HCT116 (cell line): ENCODE data around the gene HS6ST1. TPM values are rescaled to one million over a fixed set of nuclear protein-coding genes. Genes with fewer than 3 reads are reported as not detected.

ENCODE experiments used
- ATAC-seq: fragments of 200-7000 bp; cut with Tn5 transposase; 2 replicates; pipeline ENCODE4 v1.9.1; 2020; ENCODE audit warnings: mild to moderate bottlenecking, moderate library complexity
- BruUV-seq: library from RNA; stranded (reverse); fragments of 400-500 nt; replicated peaks from 2 replicates; lab custom pipeline; 2021; lab: Mats Ljungman, UMichigan
- CTCF ChIA-PET: fragments of 300-600 bp; sonication (Branson Sonifier 250); formaldehyde crosslinking; loops from one replicate; lab custom pipeline; 2021; ENCODE audit warnings: antibody characterized with exemption; lab: Charles Lee
- POLR2A ChIA-PET: fragments of 300-600, 350-600 bp; sonication (Branson Sonifier 250); formaldehyde crosslinking; loops from one replicate; lab custom pipeline; 2021; ENCODE audit warnings: antibody characterized with exemption; lab: Charles Lee
- RAD21 ChIA-PET, 2 experiments: fragments of 300-600 bp; sonication (Branson Sonifier 250); formaldehyde crosslinking; loops; one replicate each; lab custom pipeline; 2023; ENCODE audit warnings: low total read pairs in 2 of 2; ENCODE audit not compliant: uncharacterized antibody in 2 of 2, unreplicated experiment in 2 of 2, low non-redundant PET in 1 of 2; lab: Charles Lee
- DNase-seq: peaks from one replicate; pipeline ENCODE4 v3.0.0-alpha.2; 2010; ENCODE audit warnings: low read depth, low spot score
- H2AFZ ChIP-seq: fragments of 200-600 bp; shearing (Covaris generic), sonication (generic); 2 replicates; pipeline ENCODE4 v1.6.1; 2017; ENCODE audit warnings: low read depth, mixed run types, mixed read lengths, antibody characterized with exemption, low read length; ENCODE audit not compliant: poor library complexity, severe bottlenecking
- H3K27ac ChIP-seq: 2 replicates; pipeline ENCODE4 v1.5.1; 2012; ENCODE audit warnings: low read depth, low read length
- H3K27me3 ChIP-seq: fragments of 200-600 bp; sonication (generic); 2 replicates; pipeline ENCODE4 v1.6.1; 2016; ENCODE audit warnings: mixed run types, low read length, mixed read lengths; ENCODE audit not compliant: insufficient read depth
- H3K36me3 ChIP-seq, 2 experiments: fragments of 200-500 bp in 1 of 2; fragments of 200-600 bp in 1 of 2; sonication (Bioruptor generic) in 1 of 2; sonication (generic) in 1 of 2; 2 replicates each; pipeline versions ENCODE4 v1.5.1 to v1.6.1; 2014 to 2016; ENCODE audit warnings: low read length in 2 of 2, inconsistent platforms in 1 of 2, mixed read lengths in 1 of 2, mixed run types in 1 of 2; ENCODE audit not compliant: insufficient read depth in 2 of 2, control insufficient read depth in 1 of 2
- H3K4me1 ChIP-seq, 2 experiments: fragments of 200-600 bp in 1 of 2; sonication (generic) in 1 of 2; 2 replicates each; pipeline versions ENCODE4 v1.5.1 to v1.6.1; 2012 to 2017; ENCODE audit warnings: low read length in 2 of 2, inconsistent platforms in 1 of 2, mild to moderate bottlenecking in 1 of 2, mixed read lengths in 1 of 2, mixed run types in 1 of 2, moderate library complexity in 1 of 2; ENCODE audit not compliant: insufficient read depth in 2 of 2, control insufficient read depth in 1 of 2
- H3K4me2 ChIP-seq: fragments of 200-600 bp; sonication (generic); 2 replicates; pipeline ENCODE4 v1.6.1; 2017; ENCODE audit warnings: mixed run types, low read length, mixed read lengths
- H3K4me3 ChIP-seq, 2 experiments: fragments of 200-600 bp in 1 of 2; sonication (generic) in 1 of 2; replicated peaks in 1 of 2; 2 replicates each; pipeline ENCODE4 v1.5.1; 2011 to 2016; ENCODE audit warnings: low read length in 2 of 2, control low read depth in 1 of 2, low read depth in 1 of 2, mild to moderate bottlenecking in 1 of 2, mixed read lengths in 1 of 2, mixed run types in 1 of 2
- H3K79me2 ChIP-seq: fragments of 200-600 bp; sonication (generic); 2 replicates; pipeline ENCODE4 v1.6.1; 2017; ENCODE audit warnings: mild to moderate bottlenecking, mixed run types, low read length, moderate library complexity, mixed read lengths; ENCODE audit not compliant: insufficient read depth
- H3K9ac ChIP-seq: fragments of 200-600 bp; sonication (generic); 2 replicates; pipeline ENCODE4 v1.6.1; 2016; ENCODE audit warnings: low read length, mixed read lengths
- H3K9me2 ChIP-seq: fragments of 200-600 bp; sonication (generic), shearing (Covaris generic); 2 replicates; pipeline ENCODE4 v1.6.1; 2017; ENCODE audit warnings: mixed run types, mild to moderate bottlenecking, moderate library complexity; ENCODE audit not compliant: insufficient read depth
- H3K9me3 ChIP-seq, 2 experiments: fragments of 200-500 bp in 1 of 2; fragments of 200-600 bp in 1 of 2; sonication (Bioruptor generic) in 1 of 2; sonication (generic) in 1 of 2; 2 replicates each; pipeline ENCODE4 v1.6.1; 2014 to 2017; ENCODE audit warnings: low read length in 2 of 2, mixed read lengths in 2 of 2, inconsistent platforms in 1 of 2, low read depth in 1 of 2, mild to moderate bottlenecking in 1 of 2, mixed run types in 1 of 2, moderate library complexity in 1 of 2; ENCODE audit not compliant: control insufficient read depth in 1 of 2, insufficient read depth in 1 of 2
- H4K20me1 ChIP-seq: fragments of 200-600 bp; sonication (generic), shearing (Covaris generic); 2 replicates; pipeline ENCODE4 v1.6.1; 2017; ENCODE audit warnings: mixed run types, mild to moderate bottlenecking, moderate library complexity; ENCODE audit not compliant: insufficient read depth
- CBX3 ChIP-seq: IDR thresholded peaks from 2 replicates; pipeline ENCODE4 v1.6.1; 2012; ENCODE audit warnings: low read depth
- CEBPB ChIP-seq: IDR thresholded peaks from 2 replicates; pipeline ENCODE4 v1.6.1; 2012; ENCODE audit warnings: low read depth
- EGR1 ChIP-seq: IDR thresholded peaks from 2 replicates; pipeline ENCODE4 v1.6.1; 2012; ENCODE audit warnings: low read depth
- ELF1 ChIP-seq: IDR thresholded peaks from 2 replicates; pipeline ENCODE4 v1.6.1; 2012; ENCODE audit warnings: low read depth, borderline replicate concordance
- FOSL1 ChIP-seq: IDR thresholded peaks from 2 replicates; pipeline ENCODE4 v1.6.1; 2012; ENCODE audit warnings: low read depth
- JUND ChIP-seq: IDR thresholded peaks from 2 replicates; pipeline ENCODE4 v1.6.1; 2012
- POLR2A ChIP-seq: IDR thresholded peaks from 2 replicates; pipeline ENCODE4 v1.7.0; 2011; ENCODE audit warnings: borderline replicate concordance; ENCODE audit not compliant: insufficient read depth, insufficient read length; ENCODE audit errors: extremely low read depth
- POLR2AphosphoS5 ChIP-seq: IDR thresholded peaks from 2 replicates; pipeline ENCODE4 v1.6.1; 2011; ENCODE audit warnings: mild to moderate bottlenecking, low read depth, low read length, moderate library complexity
- SIN3A ChIP-seq: IDR thresholded peaks from 2 replicates; pipeline ENCODE4 v1.6.1; 2012; ENCODE audit warnings: low read depth
- SP1 ChIP-seq: IDR thresholded peaks from 2 replicates; pipeline ENCODE4 v1.6.1; 2012; ENCODE audit warnings: low read depth
- TCF7L2 ChIP-seq: IDR thresholded peaks from 2 replicates; pipeline ENCODE4 v1.7.0; 2011; ENCODE audit warnings: borderline replicate concordance, inconsistent platforms; ENCODE audit not compliant: insufficient read depth, insufficient read length; ENCODE audit errors: extremely low read depth
- ZFX ChIP-seq: fragments of 450-650 bp; IDR thresholded peaks from 2 replicates; pipeline ENCODE4 v1.6.1; 2017
- ZNF274 ChIP-seq: fragments of 200-500 bp; sonication (Bioruptor generic); IDR thresholded peaks from 2 replicates; pipeline ENCODE4 v1.6.1; 2014; ENCODE audit warnings: mild to moderate bottlenecking, low read depth, low read length, inconsistent platforms
- intact Hi-C: fragments of 100-400 bp; cut with micrococcal nuclease; formaldehyde crosslinking; loops from 2 replicates; pipeline ENCODE4 v1.10.0; 2022
- total RNA-seq: library from RNA; stranded (reverse); gene quantifications from one replicate; pipeline ENCODE4 v1.2.1, GENCODE V29; 2021; ENCODE audit not compliant: unreplicated experiment
- TF ChIP-seq, protein P1 (sequence below): IDR thresholded peaks from 2 replicates; pipeline ENCODE4 v1.6.1; 2012
- TF ChIP-seq, protein P2 (sequence below): IDR thresholded peaks from 2 replicates; pipeline ENCODE4 v1.6.1; 2011; ENCODE audit warnings: mild to moderate bottlenecking, low read length, moderate library complexity; ENCODE audit not compliant: insufficient replicate concordance; ENCODE audit errors: extremely low read depth
- TF ChIP-seq, protein P3 (sequence below): IDR thresholded peaks from 2 replicates; pipeline ENCODE4 v1.6.1; 2012; ENCODE audit warnings: low read depth
- TF ChIP-seq, protein P4 (sequence below), 3 experiments: fragments of 200-600 bp in 1 of 3; sonication (generic) in 1 of 3; IDR thresholded peaks in 2 of 3; conservative IDR thresholded peaks in 1 of 3; 2 replicates each; pipeline ENCODE4 v1.5.1; 2012 to 2017; ENCODE audit warnings: low read depth in 2 of 3, low read length in 2 of 3, antibody characterized with exemption in 1 of 3, borderline replicate concordance in 1 of 3, control low read depth in 1 of 3, mild to moderate bottlenecking in 1 of 3, mixed read lengths in 1 of 3, mixed run types in 1 of 3, moderate library complexity in 1 of 3; ENCODE audit not compliant: insufficient read depth in 1 of 3

The HS6ST1 gene
- total RNA-seq, 1 experiment from 2014 or later = 35.0 TPM

DNA sequence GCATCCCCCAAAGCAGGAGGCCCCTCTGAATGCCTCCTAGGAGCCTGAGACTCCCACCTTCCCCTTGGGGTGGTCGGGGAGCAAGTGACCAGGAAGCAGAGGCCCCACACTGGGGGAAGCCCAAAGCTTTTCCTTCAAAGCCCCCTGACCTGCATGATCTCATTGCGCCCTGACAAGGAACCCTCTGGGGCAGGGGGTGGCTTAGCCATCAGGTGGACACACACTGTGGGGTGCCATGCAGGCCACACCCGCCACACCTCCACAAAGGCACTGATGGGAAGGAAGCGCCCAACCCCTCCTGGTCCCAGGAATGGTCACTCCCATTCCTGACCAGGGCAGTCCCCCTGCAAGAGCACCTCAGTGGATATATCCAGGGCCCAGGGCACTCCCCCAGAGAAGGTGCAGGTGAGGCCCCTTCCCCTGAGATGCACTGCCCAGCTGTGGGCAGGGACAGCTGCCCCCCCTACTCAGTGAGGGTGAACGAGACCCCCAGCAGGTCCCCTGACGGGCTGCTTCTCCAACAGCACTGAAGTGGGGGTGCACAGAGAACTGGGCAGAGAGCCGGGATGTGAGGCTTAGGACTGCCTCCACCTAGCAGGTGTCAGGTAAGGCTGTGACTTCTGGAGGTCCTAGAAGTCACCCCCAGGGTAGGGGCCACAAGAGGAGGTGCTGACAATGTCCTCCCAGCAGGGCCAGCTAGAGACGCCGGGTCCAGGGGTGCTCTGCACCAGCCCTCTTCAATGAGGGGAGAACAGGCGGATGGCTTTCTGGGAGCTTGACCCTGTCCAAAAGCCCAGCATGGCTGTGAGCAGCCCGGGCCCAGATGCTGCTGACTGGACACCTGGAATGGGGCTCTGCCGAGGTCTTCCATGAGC lies 31.5 kb downstream of the HS6ST1 start:
- Histone ChIP-seq H3K4me3 (no peak overlapping the region), H4K20me1 (no peaks in the 10 kb centered on the region), H3K9me3 (no peaks in the 10 kb centered on the region), H3K79me2 (peaks cover 64% of the 10 kb centered on the region), H3K9ac (no peak overlapping the region), H3K4me2 (no peak overlapping the region), H3K4me1 (no peaks in the 10 kb centered on the region), H3K27ac (no peak overlapping the region), H3K36me3 (peaks cover 0 to 3% of the 10 kb centered on the region in 2 experiments; a peak in 1 of 4 replicates), H3K9me2 (no peaks in the 10 kb centered on the region), H2AFZ (no peak overlapping the region), H3K27me3 (no peaks in the 10 kb centered on the region)
- DNase-seq (no peak), ATAC-seq (no peak)
- no TSS peak for BruUV-seq
- CTCF ChIA-PET = no interaction called here
- no peak for TF ChIP-seq JUND
- TF ChIP-seq FOSL1 = no peak
- TF ChIP-seq ZFX = no peak
- no peak for TF ChIP-seq TCF7L2
- TF ChIP-seq, protein P1, sequence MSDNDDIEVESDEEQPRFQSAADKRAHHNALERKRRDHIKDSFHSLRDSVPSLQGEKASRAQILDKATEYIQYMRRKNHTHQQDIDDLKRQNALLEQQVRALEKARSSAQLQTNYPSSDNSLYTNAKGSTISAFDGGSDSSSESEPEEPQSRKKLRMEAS = no peak
- TF ChIP-seq, protein P2, sequence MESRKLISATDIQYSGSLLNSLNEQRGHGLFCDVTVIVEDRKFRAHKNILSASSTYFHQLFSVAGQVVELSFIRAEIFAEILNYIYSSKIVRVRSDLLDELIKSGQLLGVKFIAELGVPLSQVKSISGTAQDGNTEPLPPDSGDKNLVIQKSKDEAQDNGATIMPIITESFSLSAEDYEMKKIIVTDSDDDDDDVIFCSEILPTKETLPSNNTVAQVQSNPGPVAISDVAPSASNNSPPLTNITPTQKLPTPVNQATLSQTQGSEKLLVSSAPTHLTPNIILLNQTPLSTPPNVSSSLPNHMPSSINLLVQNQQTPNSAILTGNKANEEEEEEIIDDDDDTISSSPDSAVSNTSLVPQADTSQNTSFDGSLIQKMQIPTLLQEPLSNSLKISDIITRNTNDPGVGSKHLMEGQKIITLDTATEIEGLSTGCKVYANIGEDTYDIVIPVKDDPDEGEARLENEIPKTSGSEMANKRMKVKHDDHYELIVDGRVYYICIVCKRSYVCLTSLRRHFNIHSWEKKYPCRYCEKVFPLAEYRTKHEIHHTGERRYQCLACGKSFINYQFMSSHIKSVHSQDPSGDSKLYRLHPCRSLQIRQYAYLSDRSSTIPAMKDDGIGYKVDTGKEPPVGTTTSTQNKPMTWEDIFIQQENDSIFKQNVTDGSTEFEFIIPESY = no peak
- TF ChIP-seq POLR2A = no peak
- TF ChIP-seq SIN3A = no peak
- TF ChIP-seq, protein P3, sequence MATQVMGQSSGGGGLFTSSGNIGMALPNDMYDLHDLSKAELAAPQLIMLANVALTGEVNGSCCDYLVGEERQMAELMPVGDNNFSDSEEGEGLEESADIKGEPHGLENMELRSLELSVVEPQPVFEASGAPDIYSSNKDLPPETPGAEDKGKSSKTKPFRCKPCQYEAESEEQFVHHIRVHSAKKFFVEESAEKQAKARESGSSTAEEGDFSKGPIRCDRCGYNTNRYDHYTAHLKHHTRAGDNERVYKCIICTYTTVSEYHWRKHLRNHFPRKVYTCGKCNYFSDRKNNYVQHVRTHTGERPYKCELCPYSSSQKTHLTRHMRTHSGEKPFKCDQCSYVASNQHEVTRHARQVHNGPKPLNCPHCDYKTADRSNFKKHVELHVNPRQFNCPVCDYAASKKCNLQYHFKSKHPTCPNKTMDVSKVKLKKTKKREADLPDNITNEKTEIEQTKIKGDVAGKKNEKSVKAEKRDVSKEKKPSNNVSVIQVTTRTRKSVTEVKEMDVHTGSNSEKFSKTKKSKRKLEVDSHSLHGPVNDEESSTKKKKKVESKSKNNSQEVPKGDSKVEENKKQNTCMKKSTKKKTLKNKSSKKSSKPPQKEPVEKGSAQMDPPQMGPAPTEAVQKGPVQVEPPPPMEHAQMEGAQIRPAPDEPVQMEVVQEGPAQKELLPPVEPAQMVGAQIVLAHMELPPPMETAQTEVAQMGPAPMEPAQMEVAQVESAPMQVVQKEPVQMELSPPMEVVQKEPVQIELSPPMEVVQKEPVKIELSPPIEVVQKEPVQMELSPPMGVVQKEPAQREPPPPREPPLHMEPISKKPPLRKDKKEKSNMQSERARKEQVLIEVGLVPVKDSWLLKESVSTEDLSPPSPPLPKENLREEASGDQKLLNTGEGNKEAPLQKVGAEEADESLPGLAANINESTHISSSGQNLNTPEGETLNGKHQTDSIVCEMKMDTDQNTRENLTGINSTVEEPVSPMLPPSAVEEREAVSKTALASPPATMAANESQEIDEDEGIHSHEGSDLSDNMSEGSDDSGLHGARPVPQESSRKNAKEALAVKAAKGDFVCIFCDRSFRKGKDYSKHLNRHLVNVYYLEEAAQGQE = no peak
- TF ChIP-seq, protein P4, sequence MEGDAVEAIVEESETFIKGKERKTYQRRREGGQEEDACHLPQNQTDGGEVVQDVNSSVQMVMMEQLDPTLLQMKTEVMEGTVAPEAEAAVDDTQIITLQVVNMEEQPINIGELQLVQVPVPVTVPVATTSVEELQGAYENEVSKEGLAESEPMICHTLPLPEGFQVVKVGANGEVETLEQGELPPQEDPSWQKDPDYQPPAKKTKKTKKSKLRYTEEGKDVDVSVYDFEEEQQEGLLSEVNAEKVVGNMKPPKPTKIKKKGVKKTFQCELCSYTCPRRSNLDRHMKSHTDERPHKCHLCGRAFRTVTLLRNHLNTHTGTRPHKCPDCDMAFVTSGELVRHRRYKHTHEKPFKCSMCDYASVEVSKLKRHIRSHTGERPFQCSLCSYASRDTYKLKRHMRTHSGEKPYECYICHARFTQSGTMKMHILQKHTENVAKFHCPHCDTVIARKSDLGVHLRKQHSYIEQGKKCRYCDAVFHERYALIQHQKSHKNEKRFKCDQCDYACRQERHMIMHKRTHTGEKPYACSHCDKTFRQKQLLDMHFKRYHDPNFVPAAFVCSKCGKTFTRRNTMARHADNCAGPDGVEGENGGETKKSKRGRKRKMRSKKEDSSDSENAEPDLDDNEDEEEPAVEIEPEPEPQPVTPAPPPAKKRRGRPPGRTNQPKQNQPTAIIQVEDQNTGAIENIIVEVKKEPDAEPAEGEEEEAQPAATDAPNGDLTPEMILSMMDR (IDR thresholded peaks at IDR 0.05 in 2 of 3, conservative IDR thresholded peaks at IDR 0.05 in 1 of 3; ENCODE audit: borderline replicate concordance in 1 of 3, insufficient read depth in 1 of 3, low read depth in 2 of 3, low read length in 2 of 3) = no peak
- TF ChIP-seq SP1 = no peak
- TF ChIP-seq POLR2AphosphoS5 = no peak
- TF ChIP-seq EGR1 = no peak
- TF ChIP-seq CEBPB = no peak
- TF ChIP-seq ZNF274 = no peak
- no peak for TF ChIP-seq CBX3
- no peak for TF ChIP-seq ELF1
- POLR2A ChIA-PET = no interaction called here
- RAD21 ChIA-PET = no interaction called here
- intact Hi-C loops = no loop called here
